Measurements from ENCODE around the gene PAF1.

GRCh38 chr19:39425744-39426143 is 34.8 kb upstream of the PAF1 start:
- TF ChIP-seq POLR2A (IDR thresholded peaks at IDR 0.05) (no peak), CTCF (IDR thresholded peaks at IDR 0.05) (no peak), POLR2AphosphoS5 (IDR thresholded peaks at IDR 0.05) (no peak)

All from stomach (tissue), 4 donors.